ENCODE measurements around the gene SPEM3.

The SPEM3 gene

GRCh38 chr17:7403977-7404736 is 24.5 kb upstream of the SPEM3 start, which contains the start of gene TMEM256:
TMEM256 (minus strand) TSS chr17:7404097; CDS start chr17:7404084, 13 bp downstream.
- peak; percentile 98 for DNase-seq

GRCh38 chr17:7404737-7405349 is 23.8 kb upstream of the SPEM3 start:
- no peak for DNase-seq

GRCh38 chr17:7405350-7406234 is 23.1 kb upstream of the SPEM3 start:
- no peak for DNase-seq

- no peak for DNase-seq
Observed at GRCh38 chr17:7406235-7406825, 22.3 kb upstream of the SPEM3 start.

- DNase-seq = no peak
Observed at GRCh38 chr17:7407082-7407481, 21.6 kb upstream of the SPEM3 start.

GRCh38 chr17:7407485-7408251 is 21.0 kb upstream of the SPEM3 start, which contains the start of gene NLGN2:
NLGN2 (plus strand) TSS chr17:7407845; CDS start chr17:7408256, 411 bp downstream.
- no peak for DNase-seq

- no peak for DNase-seq
Observed at GRCh38 chr17:7408252-7408727, 20.4 kb upstream of the SPEM3 start.

GRCh38 chr17:7408863-7409262 is 19.8 kb upstream of the SPEM3 start:
- DNase-seq = no peak

- no peak for DNase-seq
Observed at GRCh38 chr17:7409716-7410115, 18.9 kb upstream of the SPEM3 start.

- DNase-seq = no peak
Observed at GRCh38 chr17:7410634-7411426, 17.8 kb upstream of the SPEM3 start.

- no peak for DNase-seq
Observed at GRCh38 chr17:7411427-7411750, 17.3 kb upstream of the SPEM3 start.

GRCh38 chr17:7413346-7413985 is 15.2 kb upstream of the SPEM3 start:
- no peak for DNase-seq

GRCh38 chr17:7414837-7415236 is 13.8 kb upstream of the SPEM3 start:
- DNase-seq = no peak

- no peak for DNase-seq
Observed at GRCh38 chr17:7415784-7416183, 12.9 kb upstream of the SPEM3 start.

GRCh38 chr17:7416323-7416722 is 12.3 kb upstream of the SPEM3 start:
- DNase-seq = no peak

GRCh38 chr17:7417056-7417655 is 11.5 kb upstream of the SPEM3 start:
- no peak for DNase-seq

- no peak for DNase-seq
Observed at GRCh38 chr17:7418472-7419152, 10.0 kb upstream of the SPEM3 start.

- DNase-seq = no peak
Observed at GRCh38 chr17:7419819-7420610, 8.6 kb upstream of the SPEM3 start, which contains the start of gene SPEM1. SPEM1 (plus strand) TSS chr17:7420324; CDS start chr17:7420385, 61 bp downstream.

GRCh38 chr17:7421186-7421585 is 7.5 kb upstream of the SPEM3 start:
- no peak for DNase-seq

Data from NCI-H510A treated with DMSO at 0.1 percent for 48 hours (cell line).